Neuron (in vitro differentiated cells): ENCODE results near the gene LPAR3.

ENCODE experiments used
- H2AFZ ChIP-seq: one replicate; pipeline ENCODE4 v1.6.1; 2013; ENCODE audit warnings: low read depth, mild to moderate bottlenecking, inconsistent platforms, low read length, moderate library complexity
- H3K27me3 ChIP-seq: one replicate; pipeline ENCODE4 v1.6.1; 2013; ENCODE audit warnings: low read length; ENCODE audit not compliant: insufficient read depth
- H3K36me3 ChIP-seq: one replicate; pipeline ENCODE4 v1.6.1; 2013; ENCODE audit warnings: low read length; ENCODE audit not compliant: insufficient read depth
- H3K4me1 ChIP-seq: one replicate; pipeline ENCODE4 v1.6.1; 2013; ENCODE audit warnings: low read length; ENCODE audit not compliant: insufficient read depth
- H3K4me3 ChIP-seq: 2 replicates; pipeline ENCODE4 v1.5.1; 2013; ENCODE audit warnings: mild to moderate bottlenecking, low read length, moderate library complexity
- H3K9me3 ChIP-seq: one replicate; pipeline ENCODE4 v1.6.1; 2013; ENCODE audit warnings: low read length

The LPAR3 gene

DNA sequence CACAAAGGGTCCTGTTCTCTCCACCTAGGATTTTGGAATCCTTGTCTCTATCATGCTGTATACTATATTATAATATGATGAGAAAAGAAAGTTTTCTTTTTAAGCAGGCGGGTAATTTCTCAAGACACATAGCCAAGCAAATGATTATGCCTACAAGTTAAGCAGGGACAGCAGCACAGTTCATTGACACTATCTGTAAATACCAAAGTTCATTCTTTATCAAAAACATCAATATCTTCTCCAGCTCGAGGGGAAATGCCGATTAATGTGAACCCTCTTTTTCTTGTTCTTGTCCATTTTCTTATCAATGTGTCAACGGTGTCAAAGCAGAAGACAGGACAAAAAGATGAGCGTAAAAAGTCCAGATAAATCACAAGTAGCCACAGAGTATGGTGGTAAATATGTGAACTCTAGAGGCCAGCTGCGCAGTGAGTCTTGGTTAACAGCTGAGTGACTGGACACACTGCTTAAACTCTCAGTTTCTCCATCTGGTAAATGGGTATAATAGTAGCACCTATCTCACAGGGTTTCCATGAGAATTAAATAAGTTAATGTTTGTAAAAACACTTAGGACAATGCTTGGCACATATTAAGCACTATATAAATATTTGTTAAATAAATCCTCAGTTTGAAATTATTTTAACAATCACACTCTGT, 30.9 kb downstream of the LPAR3 start:
- no peak overlapping the region for H3K4me3 ChIP-seq
- H3K9me3 ChIP-seq: no peaks in the 10 kb centered on the region
- H3K27me3 ChIP-seq: no peaks in the 10 kb centered on the region
- no peaks in the 10 kb centered on the region for H3K36me3 ChIP-seq
- H3K4me1 ChIP-seq: no peaks in the 10 kb centered on the region
- H2AFZ ChIP-seq: no peak overlapping the region

DNA sequence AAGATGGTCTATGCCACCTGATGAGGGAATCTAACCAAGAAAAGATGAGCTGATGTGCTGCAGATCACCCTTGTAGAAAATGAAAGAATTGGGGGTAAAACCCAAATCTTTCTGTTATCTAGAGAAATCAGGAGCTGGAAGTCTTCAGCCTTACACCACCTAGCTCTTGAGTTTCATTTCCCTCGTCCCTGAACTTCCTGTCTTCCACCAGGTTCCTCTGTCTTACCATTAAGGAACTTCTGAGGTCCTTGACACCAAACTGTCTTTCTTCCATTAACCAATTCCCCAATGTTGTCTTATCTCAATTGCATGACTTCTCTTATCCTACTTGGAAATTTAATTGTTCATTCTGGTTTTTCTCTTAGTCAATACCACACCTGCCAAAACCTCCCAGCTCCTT, 31.5 kb downstream of the LPAR3 start:
- no peaks in the 10 kb centered on the region for H3K9me3 ChIP-seq
- H2AFZ ChIP-seq: no peak overlapping the region
- no peak overlapping the region for H3K4me3 ChIP-seq
- H3K36me3 ChIP-seq: no peaks in the 10 kb centered on the region
- H3K4me1 ChIP-seq: no peaks in the 10 kb centered on the region
- no peaks in the 10 kb centered on the region for H3K27me3 ChIP-seq

DNA sequence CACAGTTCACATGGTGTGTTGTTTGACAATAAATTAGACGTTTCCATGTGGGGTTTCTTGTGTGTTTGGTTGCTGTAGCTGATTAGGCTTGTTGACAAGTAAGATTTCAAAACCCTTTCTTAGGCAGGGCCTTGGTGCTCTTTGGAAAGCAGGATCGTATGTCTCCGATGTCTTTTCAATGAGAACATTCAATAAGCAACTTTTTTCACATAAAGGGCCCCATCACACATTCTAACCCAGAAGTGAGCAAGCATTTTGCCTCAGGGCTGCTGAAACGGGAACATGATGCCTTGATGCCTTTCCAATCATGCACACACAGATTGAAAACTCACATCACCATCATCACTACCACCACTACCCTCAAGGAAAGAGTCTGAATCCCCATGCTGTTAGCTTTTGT, 33.1 kb downstream of the LPAR3 start:
- no peaks in the 10 kb centered on the region for H3K36me3 ChIP-seq

DNA sequence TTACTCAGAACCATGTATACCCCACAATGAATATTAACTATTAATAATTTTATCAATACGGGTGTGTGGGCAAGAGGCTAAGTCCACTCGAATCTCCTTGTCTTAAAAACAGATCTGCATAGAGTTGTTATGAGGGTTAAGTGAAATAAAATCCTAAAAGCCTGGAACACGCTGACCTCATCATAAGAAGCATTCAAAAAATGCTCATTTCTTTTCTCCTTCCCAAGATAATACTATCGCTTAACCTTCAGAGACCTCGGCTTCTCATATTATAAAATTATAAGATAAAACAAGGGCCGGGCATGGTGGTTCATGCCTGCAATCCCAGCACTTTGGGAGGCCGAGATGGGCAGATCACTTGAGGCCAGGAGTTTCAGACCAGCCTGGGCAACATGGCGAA, 35.1 kb downstream of the LPAR3 start:
- Histone ChIP-seq H3K4me3 (no peak overlapping the region), H3K4me1 (no peaks in the 10 kb centered on the region), H3K9me3 (no peaks in the 10 kb centered on the region), H3K36me3 (no peaks in the 10 kb centered on the region), H3K27me3 (no peaks in the 10 kb centered on the region), H2AFZ (no peak overlapping the region)

More for the DNA sequence above, 33.1 kb downstream of the LPAR3 start:
- no peak overlapping the region for H3K4me3 ChIP-seq
- no peaks in the 10 kb centered on the region for H3K27me3 ChIP-seq
- H3K4me1 ChIP-seq: no peaks in the 10 kb centered on the region
- H3K9me3 ChIP-seq: no peaks in the 10 kb centered on the region
- no peak overlapping the region for H2AFZ ChIP-seq

DNA sequence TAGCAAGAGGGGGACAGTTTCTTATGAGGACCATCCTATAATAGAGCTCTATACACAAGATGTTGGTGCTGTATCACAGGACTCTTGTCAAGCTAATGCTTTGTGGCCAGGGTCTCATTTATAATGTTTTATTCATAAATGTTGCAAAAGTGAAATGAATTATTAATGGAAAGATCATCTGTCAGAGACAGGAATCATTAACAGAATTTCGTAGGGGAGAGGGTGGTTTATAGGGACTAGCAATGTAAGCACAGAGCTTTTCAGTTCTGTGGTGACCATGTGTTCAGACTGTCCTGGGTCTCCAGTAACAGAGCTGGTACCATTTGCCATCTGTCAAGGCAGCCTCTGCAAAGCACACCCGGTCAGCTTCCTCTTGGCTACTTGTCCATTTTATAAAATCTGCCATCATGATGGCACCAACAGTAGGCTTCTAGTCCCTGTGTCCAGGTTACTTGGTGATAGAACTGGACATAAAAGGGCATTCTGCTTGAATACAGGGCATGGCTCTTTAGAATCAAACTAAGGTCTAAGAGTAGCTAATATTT, 36.2 kb downstream of the LPAR3 start:
- no peak overlapping the region for H3K4me3 ChIP-seq
- no peak overlapping the region for H2AFZ ChIP-seq
- peaks cover under 1% of the 10 kb centered on the region for H3K27me3 ChIP-seq
- H3K36me3 ChIP-seq: no peaks in the 10 kb centered on the region
- H3K9me3 ChIP-seq: no peaks in the 10 kb centered on the region
- no peaks in the 10 kb centered on the region for H3K4me1 ChIP-seq

DNA sequence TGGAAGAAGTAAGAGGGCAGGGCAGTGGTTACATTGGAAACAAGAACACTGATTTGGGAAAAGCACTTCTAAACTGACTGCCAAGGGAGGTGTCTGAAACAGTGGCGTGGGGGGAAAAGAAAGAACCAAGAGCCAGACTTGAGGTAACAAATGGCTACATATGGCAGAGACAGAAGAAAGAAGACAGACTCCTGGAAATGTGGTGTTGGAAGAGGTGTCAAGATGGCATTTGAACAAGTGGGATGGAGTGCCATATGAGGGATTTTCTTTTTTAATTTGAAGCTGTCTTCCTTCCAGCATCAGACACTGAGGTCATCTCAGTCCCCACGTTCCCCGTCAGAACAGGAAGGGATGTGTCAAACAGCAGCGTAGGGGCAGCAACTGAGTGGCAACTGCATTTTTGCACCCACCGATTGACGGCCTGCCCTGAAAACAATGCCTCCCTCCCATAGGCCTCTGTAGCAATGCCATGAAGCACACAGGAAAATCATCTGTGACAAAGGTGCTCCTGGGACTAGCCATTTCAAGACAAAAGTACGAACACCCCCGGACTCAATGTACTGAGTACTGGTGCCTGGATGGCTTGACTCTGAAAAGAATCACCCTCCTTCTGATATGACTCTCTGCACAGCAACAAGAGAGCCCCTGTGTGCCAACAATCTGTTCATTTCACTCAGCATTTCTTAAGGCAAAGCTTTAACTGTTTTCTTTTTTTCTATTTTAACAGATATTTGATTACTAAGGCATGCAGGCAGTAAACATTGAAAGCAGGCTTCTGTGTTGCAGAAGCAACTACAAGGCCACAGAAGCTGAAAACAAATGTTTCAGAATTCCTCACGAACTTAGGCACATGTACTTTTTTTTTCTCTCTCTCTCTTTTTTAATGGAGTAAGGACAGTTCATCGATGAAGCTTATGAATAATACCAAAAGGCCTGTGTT, 37.0 kb downstream of the LPAR3 start:
- no peaks in the 10 kb centered on the region for H3K4me1 ChIP-seq
- H3K36me3 ChIP-seq: no peaks in the 10 kb centered on the region
- H3K9me3 ChIP-seq: no peaks in the 10 kb centered on the region
- H3K4me3 ChIP-seq: no peak overlapping the region
- peaks cover 3% of the 10 kb centered on the region for H3K27me3 ChIP-seq
- no peak overlapping the region for H2AFZ ChIP-seq

DNA sequence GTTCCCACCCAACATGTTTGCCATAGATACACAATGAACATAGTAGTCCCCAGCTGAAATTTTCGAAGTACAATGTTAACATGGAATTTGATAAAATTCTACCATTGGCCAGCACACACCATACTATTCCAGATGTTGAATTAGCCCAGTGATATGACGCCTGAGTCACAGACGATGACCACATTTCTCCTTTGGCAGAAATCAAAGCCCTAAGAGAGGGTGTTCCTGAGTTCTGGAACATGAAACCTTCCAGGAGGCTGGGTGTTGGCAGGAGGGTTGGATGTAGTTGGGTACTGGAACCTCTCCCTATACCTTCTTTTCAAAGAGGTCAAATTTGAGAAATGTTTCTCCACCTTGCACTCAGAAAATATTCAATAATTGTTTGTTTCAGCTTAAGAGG, 37.8 kb downstream of the LPAR3 start:
- Histone ChIP-seq H3K4me3 (no peak overlapping the region), H3K4me1 (no peaks in the 10 kb centered on the region), H3K27me3 (peaks cover 3% of the 10 kb centered on the region), H2AFZ (no peak overlapping the region), H3K36me3 (no peaks in the 10 kb centered on the region), H3K9me3 (no peaks in the 10 kb centered on the region)

DNA sequence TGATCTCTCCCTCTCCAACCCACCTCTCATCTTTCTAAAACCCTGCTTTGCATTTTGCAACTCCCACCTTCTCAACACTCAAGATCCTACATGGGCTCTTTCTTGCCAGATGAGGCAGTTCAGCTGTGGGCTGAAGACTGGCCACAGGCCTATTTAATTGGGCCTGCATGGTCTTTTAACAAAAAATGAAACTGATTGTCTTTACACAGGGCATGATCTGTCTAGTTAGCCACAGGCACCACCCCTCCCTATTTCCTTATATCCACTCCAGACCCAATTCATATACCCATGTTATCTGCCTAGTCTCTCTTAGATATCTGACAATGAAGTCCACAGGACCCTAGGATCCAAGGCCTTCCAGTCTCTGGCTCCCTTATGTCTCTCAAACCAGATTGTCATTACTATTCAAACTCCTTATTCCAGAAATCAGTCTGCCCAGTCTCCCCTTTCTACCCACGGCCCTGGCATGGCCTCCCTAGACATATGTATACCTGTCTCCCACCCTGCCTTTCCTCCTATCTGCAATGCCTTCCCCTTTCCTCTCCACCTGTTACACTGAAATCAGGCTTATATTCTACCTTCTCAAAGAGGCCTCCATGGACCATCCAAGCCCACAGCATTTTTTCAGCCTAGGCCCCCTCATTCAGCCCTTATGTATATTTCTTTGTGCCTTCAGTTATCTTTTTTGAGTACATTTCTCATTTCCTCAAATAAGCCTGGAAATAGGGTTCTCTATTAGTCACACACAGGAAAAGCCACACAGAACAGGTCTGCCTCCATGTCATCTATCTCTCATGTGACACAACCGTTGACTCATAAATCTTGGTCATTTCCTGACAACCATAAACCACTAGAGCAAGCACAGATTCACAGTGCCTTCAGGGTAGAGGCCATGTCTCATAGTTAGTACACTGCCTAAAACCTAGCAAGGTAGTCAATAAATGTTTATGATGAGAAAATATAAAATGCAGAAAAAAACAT, 39.0 kb downstream of the LPAR3 start:
- H3K4me3 ChIP-seq: no peak overlapping the region
- H2AFZ ChIP-seq: no peak overlapping the region
- H3K36me3 ChIP-seq: no peaks in the 10 kb centered on the region
- peaks cover 3% of the 10 kb centered on the region for H3K27me3 ChIP-seq
- no peaks in the 10 kb centered on the region for H3K9me3 ChIP-seq
- no peaks in the 10 kb centered on the region for H3K4me1 ChIP-seq

DNA sequence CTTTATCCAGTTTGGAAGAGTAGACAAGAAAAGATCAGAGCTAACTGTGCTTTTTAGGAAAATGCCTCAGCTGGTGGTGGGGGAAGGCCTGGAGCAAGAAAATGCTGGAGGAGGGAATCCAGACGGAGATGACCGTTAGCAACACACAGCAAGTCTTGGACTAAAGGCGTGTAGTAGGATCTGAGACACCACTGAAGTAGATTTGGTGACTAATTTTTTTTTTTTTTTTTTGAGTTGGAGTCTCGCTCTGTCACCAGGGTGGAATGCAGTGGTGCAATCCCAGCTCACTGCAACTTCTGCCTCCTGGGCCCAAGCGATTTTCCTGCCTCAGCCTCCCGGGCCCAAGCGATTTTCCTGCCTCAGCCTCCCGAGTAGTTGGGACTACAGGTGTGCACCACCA, 41.2 kb downstream of the LPAR3 start:
- no peak overlapping the region for H3K4me3 ChIP-seq
- H3K27me3 ChIP-seq: peaks cover 3% of the 10 kb centered on the region
- no peaks in the 10 kb centered on the region for H3K36me3 ChIP-seq
- no peak overlapping the region for H2AFZ ChIP-seq
- H3K4me1 ChIP-seq: no peaks in the 10 kb centered on the region
- H3K9me3 ChIP-seq: no peaks in the 10 kb centered on the region

DNA sequence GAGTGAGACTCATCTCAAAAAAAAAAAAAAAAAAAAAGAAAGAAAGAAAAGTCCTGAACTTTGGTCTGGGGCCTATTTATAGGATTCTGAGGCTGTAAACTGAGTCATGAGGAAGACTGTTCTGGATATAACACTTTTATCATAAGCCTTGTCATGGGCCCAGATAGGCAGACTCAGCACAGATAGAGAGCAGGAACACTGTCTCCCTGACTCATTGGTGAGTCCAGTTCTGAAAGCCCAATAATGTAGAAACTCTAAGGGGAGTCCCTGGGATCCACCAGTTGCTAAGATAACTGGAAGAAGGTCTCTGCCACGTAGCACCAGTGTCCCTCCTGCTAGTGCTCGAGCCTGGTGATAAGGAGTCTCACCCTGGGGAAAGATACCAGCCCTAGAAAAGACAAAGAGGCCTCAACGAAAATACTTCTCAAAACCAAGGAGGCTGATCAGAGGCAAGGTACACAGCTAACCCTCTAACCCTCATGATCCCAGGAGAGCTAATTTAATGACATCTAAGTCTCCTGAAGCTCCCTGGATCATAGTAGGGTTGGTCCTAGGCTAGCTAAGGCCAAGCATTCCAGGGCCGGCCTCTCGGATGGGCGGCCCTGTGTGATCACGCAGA, 43.5 kb downstream of the LPAR3 start:
- Histone ChIP-seq H3K4me3 (no peak overlapping the region), H2AFZ (no peak overlapping the region), H3K4me1 (no peaks in the 10 kb centered on the region), H3K36me3 (no peaks in the 10 kb centered on the region), H3K27me3 (peaks cover 3% of the 10 kb centered on the region), H3K9me3 (no peaks in the 10 kb centered on the region)

DNA sequence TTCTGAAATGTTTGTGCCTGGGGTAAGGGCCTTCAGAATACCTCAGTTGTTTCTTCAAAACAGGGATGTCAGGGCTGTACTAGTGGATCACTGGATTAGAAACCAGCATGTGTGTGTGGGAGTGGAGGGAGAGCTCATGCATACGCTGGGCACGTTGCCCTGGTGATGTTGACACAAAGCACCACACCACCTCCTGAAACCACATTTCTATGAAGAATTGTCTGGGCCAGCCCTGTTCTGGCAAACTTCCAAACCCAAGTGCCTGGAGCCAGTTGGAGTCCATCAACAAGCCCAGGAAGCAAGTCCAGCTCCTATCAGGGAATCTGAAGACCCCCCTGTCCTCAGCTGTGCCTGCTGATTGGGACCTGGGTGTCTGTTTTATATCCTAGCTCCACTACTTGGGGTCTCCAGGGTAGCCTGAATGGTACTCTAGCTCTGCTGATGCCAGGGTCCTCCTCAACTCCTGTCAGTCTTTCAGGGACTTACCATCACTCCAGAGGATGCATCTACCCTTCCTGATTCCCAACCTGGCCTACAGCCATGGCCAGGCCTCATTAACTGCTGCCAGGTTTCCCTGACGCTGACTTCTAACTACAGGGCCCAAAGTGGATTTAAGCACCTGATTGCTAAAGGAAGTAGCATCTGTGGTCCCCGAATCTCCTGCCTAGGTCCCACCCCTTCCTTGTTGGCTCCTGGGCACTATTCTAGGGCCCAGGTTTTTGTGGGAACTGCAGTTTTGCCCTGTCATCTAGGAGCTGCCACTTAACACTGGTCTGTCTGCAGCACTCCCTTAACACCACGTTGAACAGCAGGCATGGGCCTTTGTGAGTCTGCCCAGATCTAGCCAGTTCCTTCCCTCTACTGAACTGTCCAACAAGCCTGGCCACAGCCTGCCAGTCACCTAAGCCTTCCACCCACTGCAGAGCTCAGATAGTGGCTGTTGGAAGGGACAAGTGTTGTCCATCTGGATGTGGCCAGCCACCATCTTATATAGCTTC, 45.5 kb downstream of the LPAR3 start:
- Histone ChIP-seq H3K9me3 (no peaks in the 10 kb centered on the region), H2AFZ (no peak overlapping the region), H3K4me1 (no peaks in the 10 kb centered on the region), H3K27me3 (peaks cover 3% of the 10 kb centered on the region), H3K36me3 (no peaks in the 10 kb centered on the region), H3K4me3 (no peak overlapping the region)
